ENCODE results near the gene CD22.
A peak's percentile ranks its signal among the peaks of the same experiment; 100 is the strongest.

CD22 gene

GRCh38 chr19:35296644-35297514, 32.1 kb upstream of the CD22 start:
- no peak overlapping the region for H3K9ac ChIP-seq (ENCODE audit: low read length)
- H2BK120ac ChIP-seq (ENCODE audit: insufficient read depth, low read length, poor library complexity): no peak overlapping the region
- no peaks in the 10 kb centered on the region for H3K79me2 ChIP-seq (ENCODE audit: control insufficient read depth, insufficient read depth, low read length, poor library complexity)
- H2BK12ac ChIP-seq (ENCODE audit: low read length): no peak overlapping the region
- H3K4ac ChIP-seq (ENCODE audit: low read depth, low read length): no peak overlapping the region
- no peak overlapping the region for H3K18ac ChIP-seq (ENCODE audit: low read length)
- H3K4me3 ChIP-seq (ENCODE audit: low read depth, low read length): peak overlapping the region; percentile 51
- H4K12ac ChIP-seq (ENCODE audit: low read depth, low read length): no peak overlapping the region
- H3K4me2 ChIP-seq (ENCODE audit: low read length): no peak overlapping the region
- H2AFZ ChIP-seq (ENCODE audit: insufficient read depth, low read length, poor library complexity): no peak overlapping the region
- no peaks in the 10 kb centered on the region for H3K27me3 ChIP-seq (ENCODE audit: insufficient read depth, low read length)
- no peak overlapping the region for H3K14ac ChIP-seq (ENCODE audit: low read length)
- no peak overlapping the region for H3K27ac ChIP-seq (ENCODE audit: low read depth, low read length)
- H2BK5ac ChIP-seq (ENCODE audit: low read depth, low read length, poor library complexity): no peak overlapping the region
- no peak for DNase-seq
- H2AK5ac ChIP-seq (ENCODE audit: low read length): no peak overlapping the region
- no peaks in the 10 kb centered on the region for H3K36me3 ChIP-seq (ENCODE audit: control insufficient read depth in 1 of 2, insufficient read depth in 2 of 2, low read length in 2 of 2)
- WGBS (ENCODE audit: extremely low coverage, insufficient coverage, insufficient read length): 100% methylated on average over 2 of the region's 7 CpGs
- no peak overlapping the region for H4K8ac ChIP-seq (ENCODE audit: low read depth, low read length)
- H3K23ac ChIP-seq (ENCODE audit: low read length): peak overlapping the region; percentile 31
- no peaks in the 10 kb centered on the region for H3K79me1 ChIP-seq (ENCODE audit: low read length)
- H4K91ac ChIP-seq (ENCODE audit: low read depth, low read length): no peak overlapping the region
- H3K4me1 ChIP-seq (ENCODE audit: control insufficient read depth in 1 of 2, insufficient read depth in 2 of 2, low read length in 2 of 2): no peaks in the 10 kb centered on the region
- peaks cover 19% of the 10 kb centered on the region for H3K9me3 ChIP-seq (ENCODE audit: insufficient read depth, low read depth, low read length)

- Histone ChIP-seq H4K12ac (ENCODE audit: low read depth, low read length) (no peak overlapping the region), H3K4me3 (ENCODE audit: low read depth, low read length) (peak overlapping the region; percentile 51), H3K4me2 (ENCODE audit: low read length) (no peak overlapping the region), H3K4me1 (ENCODE audit: control insufficient read depth in 1 of 2, insufficient read depth in 2 of 2, low read length in 2 of 2) (no peaks in the 10 kb centered on the region), H2AFZ (ENCODE audit: insufficient read depth, low read length, poor library complexity) (no peak overlapping the region), H3K4ac (ENCODE audit: low read depth, low read length) (no peak overlapping the region), H3K27me3 (ENCODE audit: insufficient read depth, low read length) (no peaks in the 10 kb centered on the region), H3K18ac (ENCODE audit: low read length) (no peak overlapping the region), H3K36me3 (ENCODE audit: control insufficient read depth in 1 of 2, insufficient read depth in 2 of 2, low read length in 2 of 2) (no peaks in the 10 kb centered on the region), H3K23ac (ENCODE audit: low read length) (peak overlapping the region; percentile 31), H3K79me2 (ENCODE audit: control insufficient read depth, insufficient read depth, low read length, poor library complexity) (no peaks in the 10 kb centered on the region), H4K8ac (ENCODE audit: low read depth, low read length) (no peak overlapping the region), H3K9me3 (ENCODE audit: insufficient read depth, low read depth, low read length) (peaks cover 22% of the 10 kb centered on the region), H3K14ac (ENCODE audit: low read length) (no peak overlapping the region), H2BK5ac (ENCODE audit: low read depth, low read length, poor library complexity) (no peak overlapping the region), H3K79me1 (ENCODE audit: low read length) (no peaks in the 10 kb centered on the region), H2BK120ac (ENCODE audit: insufficient read depth, low read length, poor library complexity) (no peak overlapping the region), H2AK5ac (ENCODE audit: low read length) (no peak overlapping the region), H4K91ac (ENCODE audit: low read depth, low read length) (no peak overlapping the region), H3K9ac (ENCODE audit: low read length) (peak overlapping the region; percentile 22), H2BK12ac (ENCODE audit: low read length) (no peak overlapping the region), H3K27ac (ENCODE audit: low read depth, low read length) (no peak overlapping the region)
- DNase-seq: no peak
- 100% methylated on average over 3 of the region's 3 CpGs for WGBS (ENCODE audit: extremely low coverage, insufficient coverage, insufficient read length)
These were observed 31.5 kb upstream of the CD22 start for GRCh38 chr19:35297515-35297848.

GRCh38 chr19:35297922-35298321, 31.1 kb upstream of the CD22 start:
- Histone ChIP-seq H3K4me2 (ENCODE audit: low read length) (no peak overlapping the region), H2AFZ (ENCODE audit: insufficient read depth, low read length, poor library complexity) (no peak overlapping the region), H4K8ac (ENCODE audit: low read depth, low read length) (no peak overlapping the region), H2BK5ac (ENCODE audit: low read depth, low read length, poor library complexity) (no peak overlapping the region), H3K27ac (ENCODE audit: low read depth, low read length) (no peak overlapping the region), H3K79me2 (ENCODE audit: control insufficient read depth, insufficient read depth, low read length, poor library complexity) (no peaks in the 10 kb centered on the region), H2BK12ac (ENCODE audit: low read length) (no peak overlapping the region), H3K18ac (ENCODE audit: low read length) (no peak overlapping the region), H3K79me1 (ENCODE audit: low read length) (no peaks in the 10 kb centered on the region), H3K4me1 (ENCODE audit: control insufficient read depth in 1 of 2, insufficient read depth in 2 of 2, low read length in 2 of 2) (no peaks in the 10 kb centered on the region), H3K9me3 (ENCODE audit: insufficient read depth, low read depth, low read length) (peaks cover 22% of the 10 kb centered on the region), H2AK5ac (ENCODE audit: low read length) (no peak overlapping the region), H4K12ac (ENCODE audit: low read depth, low read length) (no peak overlapping the region), H3K14ac (ENCODE audit: low read length) (no peak overlapping the region), H3K23ac (ENCODE audit: low read length) (peak overlapping the region; percentile 99), H3K27me3 (ENCODE audit: insufficient read depth, low read length) (no peaks in the 10 kb centered on the region), H4K91ac (ENCODE audit: low read depth, low read length) (no peak overlapping the region), H3K4ac (ENCODE audit: low read depth, low read length) (no peak overlapping the region), H3K4me3 (ENCODE audit: low read depth, low read length) (peak overlapping the region; percentile 51), H3K36me3 (ENCODE audit: control insufficient read depth in 1 of 2, insufficient read depth in 2 of 2, low read length in 2 of 2) (no peaks in the 10 kb centered on the region), H3K9ac (ENCODE audit: low read length) (no peak overlapping the region), H2BK120ac (ENCODE audit: insufficient read depth, low read length, poor library complexity) (no peak overlapping the region)
- no peak for DNase-seq
- WGBS (ENCODE audit: extremely low coverage, insufficient coverage, insufficient read length): 100% methylated on average over 2 of the region's 2 CpGs

GRCh38 chr19:35298561-35298972, 30.4 kb upstream of the CD22 start:
- H2AFZ ChIP-seq (ENCODE audit: insufficient read depth, low read length, poor library complexity): no peak overlapping the region
- no peak overlapping the region for H2BK12ac ChIP-seq (ENCODE audit: low read length)
- no peaks in the 10 kb centered on the region for H3K36me3 ChIP-seq (ENCODE audit: control insufficient read depth in 1 of 2, insufficient read depth in 2 of 2, low read length in 2 of 2)
- H3K9ac ChIP-seq (ENCODE audit: low read length): no peak overlapping the region
- no peak overlapping the region for H4K12ac ChIP-seq (ENCODE audit: low read depth, low read length)
- H3K4me2 ChIP-seq (ENCODE audit: low read length): no peak overlapping the region
- H3K23ac ChIP-seq (ENCODE audit: low read length): peak overlapping the region; percentile 99
- 100% methylated on average over 5 of the region's 5 CpGs for WGBS (ENCODE audit: extremely low coverage, insufficient coverage, insufficient read length)
- H2BK120ac ChIP-seq (ENCODE audit: insufficient read depth, low read length, poor library complexity): no peak overlapping the region
- no peak overlapping the region for H2AK5ac ChIP-seq (ENCODE audit: low read length)
- no peaks in the 10 kb centered on the region for H3K79me1 ChIP-seq (ENCODE audit: low read length)
- no peaks in the 10 kb centered on the region for H3K79me2 ChIP-seq (ENCODE audit: control insufficient read depth, insufficient read depth, low read length, poor library complexity)
- no peak overlapping the region for H3K4ac ChIP-seq (ENCODE audit: low read depth, low read length)
- H3K4me3 ChIP-seq (ENCODE audit: low read depth, low read length): peak overlapping the region; percentile 56
- peaks cover 22% of the 10 kb centered on the region for H3K9me3 ChIP-seq (ENCODE audit: insufficient read depth, low read depth, low read length)
- H4K91ac ChIP-seq (ENCODE audit: low read depth, low read length): no peak overlapping the region
- no peak for DNase-seq
- H4K8ac ChIP-seq (ENCODE audit: low read depth, low read length): no peak overlapping the region
- H3K18ac ChIP-seq (ENCODE audit: low read length): no peak overlapping the region
- no peak overlapping the region for H3K14ac ChIP-seq (ENCODE audit: low read length)
- H3K4me1 ChIP-seq (ENCODE audit: control insufficient read depth in 1 of 2, insufficient read depth in 2 of 2, low read length in 2 of 2): no peaks in the 10 kb centered on the region
- H3K27ac ChIP-seq (ENCODE audit: low read depth, low read length): no peak overlapping the region
- no peaks in the 10 kb centered on the region for H3K27me3 ChIP-seq (ENCODE audit: insufficient read depth, low read length)
- H2BK5ac ChIP-seq (ENCODE audit: low read depth, low read length, poor library complexity): no peak overlapping the region
